ENCODE results near the gene FAM9C.
"Not testable (repeated sequence)": the region's sequence is repeated elsewhere in the genome, so short reads cannot be mapped to it uniquely, and the experiment has no call there.

FAM9C gene

GRCh38 chrX:13029887-13030771 is 14.3 kb downstream of the FAM9C start:
- DNase-seq, result no peak

DNA sequence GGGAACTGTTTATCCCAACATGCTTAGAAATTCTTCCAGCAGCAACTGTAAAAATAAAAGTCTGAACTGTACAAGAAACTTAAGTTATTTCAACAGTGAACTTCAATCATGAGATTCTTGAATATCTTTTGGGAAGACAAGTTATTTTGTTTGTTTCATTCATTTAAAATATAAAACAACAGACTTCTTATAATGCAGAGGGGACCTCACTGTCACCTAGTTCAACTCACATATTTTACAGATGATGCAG is 14.9 kb downstream of the FAM9C start:
- DNase-seq, result no peak

GRCh38 chrX:13028871-13029636 is 15.4 kb downstream of the FAM9C start:
- DNase-seq, result no peak

GRCh38 chrX:13026877-13027652 is 17.4 kb downstream of the FAM9C start:
- DNase-seq, result no peak

DNA sequence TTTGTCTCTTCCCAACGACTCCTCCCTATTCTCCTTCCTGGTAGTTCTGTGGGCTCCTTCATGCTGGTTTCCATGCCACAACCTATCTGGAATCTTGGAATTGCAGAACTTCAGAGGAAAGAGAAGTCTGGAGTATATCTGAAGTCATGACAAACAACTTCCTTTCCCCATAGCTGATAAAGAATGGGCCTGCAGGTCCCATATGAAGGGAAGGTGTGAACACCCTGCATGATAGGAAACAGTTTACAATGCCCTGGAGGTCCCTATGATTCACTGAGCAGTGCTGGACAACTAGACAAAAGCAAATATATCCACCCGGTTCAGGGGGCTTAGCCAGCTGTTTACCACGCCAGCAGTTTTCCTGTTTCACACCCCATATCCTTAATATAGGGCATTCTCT is 19.4 kb downstream of the FAM9C start:
- no peak for DNase-seq

DNA sequence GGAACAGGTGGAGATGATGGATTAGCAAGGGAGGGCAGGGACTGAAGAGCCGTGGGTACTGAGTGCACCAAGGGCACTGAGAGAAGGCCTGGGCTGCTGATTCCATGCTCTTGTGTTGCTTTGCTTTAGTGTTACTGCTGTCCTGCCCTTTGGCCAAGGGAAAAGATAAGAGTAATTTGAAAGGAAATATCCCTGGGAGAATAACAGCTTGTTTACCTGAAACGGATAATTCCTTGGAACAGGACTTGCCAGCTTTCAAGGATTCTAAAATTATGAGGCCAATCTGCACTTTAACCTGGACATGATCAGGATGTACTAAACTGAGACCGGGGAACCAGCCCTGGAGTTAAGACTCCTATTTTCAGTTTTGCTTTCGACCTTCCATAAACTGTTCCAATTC is 20.4 kb downstream of the FAM9C start:
- DNase-seq, result no peak

- DNase-seq, result no peak
Observed at GRCh38 chrX:13023567-13023966, 20.9 kb downstream of the FAM9C start.

DNA sequence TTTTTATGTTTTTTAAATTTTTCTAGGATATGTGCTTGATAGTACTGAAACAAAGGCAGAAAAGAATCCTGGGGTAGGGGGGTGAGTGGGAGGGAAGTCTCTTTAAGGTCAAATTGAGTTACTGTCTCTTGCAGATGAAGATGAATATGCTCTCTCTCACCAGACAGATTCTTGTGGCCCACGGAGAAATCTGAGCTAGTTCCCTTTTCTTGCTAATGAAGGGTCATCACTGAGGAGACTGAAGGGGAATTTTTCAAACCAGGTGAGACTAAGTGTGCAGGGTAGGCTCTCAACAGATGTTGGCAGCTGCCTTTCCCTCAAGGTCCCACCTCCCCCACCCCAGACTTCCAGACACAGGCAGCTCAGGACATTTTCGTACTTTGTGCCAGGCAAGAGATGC is 21.5 kb downstream of the FAM9C start:
- no peak for DNase-seq

GRCh38 chrX:13016731-13017130 is 27.7 kb downstream of the FAM9C start:
- DNase-seq, result not testable (repeated sequence)

- DNase-seq, result no peak
Observed at GRCh38 chrX:13015536-13016236, 28.7 kb downstream of the FAM9C start.

DNA sequence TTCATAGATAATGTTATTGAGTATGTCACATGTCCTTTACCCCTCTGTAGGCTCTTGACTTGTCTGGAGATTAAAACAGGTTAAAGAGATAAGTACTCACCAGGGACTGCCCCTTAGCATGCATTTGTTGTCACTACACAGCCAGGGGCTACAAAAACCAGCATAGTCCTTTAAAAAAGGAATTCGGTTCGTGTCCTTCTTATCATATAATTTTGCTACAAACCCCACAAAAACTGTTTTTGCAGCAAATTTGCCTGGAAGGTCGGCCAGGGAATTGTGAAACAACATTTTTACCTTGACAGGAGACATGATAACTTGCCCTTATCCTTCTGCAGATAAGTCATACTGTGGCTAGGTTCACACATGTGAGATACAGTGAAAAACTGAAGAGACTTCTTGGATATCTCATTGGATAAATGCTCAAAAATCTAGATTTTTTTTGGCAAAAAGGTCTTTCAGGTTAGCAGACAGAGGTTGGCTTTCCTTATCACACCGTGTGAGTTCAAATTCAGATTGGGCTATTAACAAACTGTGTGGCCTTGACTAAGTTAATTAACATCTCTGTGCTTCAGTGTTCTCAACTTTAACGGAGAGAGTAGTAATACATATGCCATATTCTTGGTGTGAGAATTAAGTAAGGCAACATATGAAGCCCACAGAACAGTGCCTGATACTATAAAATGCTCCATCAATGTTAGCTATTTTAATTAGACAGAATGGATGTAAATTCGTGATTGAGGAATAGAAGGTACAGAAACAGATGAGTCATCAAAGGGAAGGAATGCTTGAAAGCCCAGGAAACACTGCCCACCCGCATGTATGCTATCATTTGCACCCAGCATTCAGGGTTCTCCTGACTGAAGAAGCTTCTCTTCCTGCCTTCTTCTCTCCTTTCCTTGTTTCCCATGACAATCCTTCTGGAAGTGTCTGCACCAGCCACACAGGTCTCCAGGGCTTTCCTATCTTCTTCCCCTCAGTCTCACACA is 30.0 kb downstream of the FAM9C start:
- DNase-seq, result no peak

DNA sequence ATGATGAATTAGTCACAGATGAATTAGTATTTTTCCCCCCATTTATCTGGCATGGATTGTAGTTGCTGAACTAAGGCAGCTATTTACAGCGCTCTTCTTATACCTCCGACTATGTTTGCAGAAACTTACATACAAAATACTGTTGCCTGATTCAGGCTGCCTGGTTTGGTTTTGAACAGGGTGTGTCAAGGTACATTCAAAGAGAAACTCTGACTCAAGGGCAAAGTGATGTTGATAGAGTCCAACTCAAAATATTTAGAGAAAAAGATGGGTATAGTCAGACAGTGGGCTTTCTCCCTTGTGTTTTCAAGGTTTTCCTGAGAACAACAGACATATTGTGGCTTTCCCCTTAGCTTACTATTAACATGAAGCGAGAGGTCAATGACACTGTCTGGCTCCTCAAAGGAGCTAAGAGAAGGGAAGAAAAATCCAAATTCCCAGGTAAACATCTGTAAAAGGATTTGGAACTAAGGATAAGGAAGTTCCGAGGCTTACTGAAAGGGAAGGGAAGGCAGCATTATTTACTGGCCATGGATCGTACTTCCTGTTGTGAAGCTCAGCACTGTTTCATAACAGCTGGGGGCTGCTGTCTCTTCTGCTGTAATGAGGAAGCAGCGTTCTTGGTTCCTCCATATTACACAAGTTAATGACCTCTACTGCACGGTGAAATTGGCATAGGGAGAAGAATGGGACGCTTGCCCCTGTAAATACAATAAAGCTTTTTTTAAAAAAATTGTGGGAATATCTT is 30.9 kb downstream of the FAM9C start:
- no peak for DNase-seq

- DNase-seq, result no peak
Observed at GRCh38 chrX:13010546-13010945, 33.9 kb downstream of the FAM9C start.

GRCh38 chrX:13009844-13010243 is 34.6 kb downstream of the FAM9C start:
- no peak for DNase-seq

DNA sequence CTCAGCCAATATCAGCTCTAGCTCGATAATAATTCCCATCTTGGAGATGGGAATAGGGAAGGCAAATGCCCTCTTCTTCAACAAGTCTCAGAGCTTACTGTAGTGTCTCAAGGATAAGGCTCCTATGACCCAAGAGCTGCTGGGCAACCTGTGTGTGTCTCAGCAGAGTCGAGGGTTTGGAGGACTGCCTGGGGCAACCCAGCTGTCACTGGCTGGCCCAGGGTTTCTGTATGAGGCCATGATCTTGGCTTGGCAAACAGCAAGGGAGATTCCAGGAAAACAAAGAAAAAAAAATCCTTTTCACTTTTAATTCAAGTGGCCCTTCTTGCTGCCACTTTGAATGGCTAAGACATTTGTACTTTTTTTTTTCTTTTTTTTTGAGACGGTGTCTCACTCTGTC is 35.1 kb downstream of the FAM9C start:
- no peak for DNase-seq

DNA sequence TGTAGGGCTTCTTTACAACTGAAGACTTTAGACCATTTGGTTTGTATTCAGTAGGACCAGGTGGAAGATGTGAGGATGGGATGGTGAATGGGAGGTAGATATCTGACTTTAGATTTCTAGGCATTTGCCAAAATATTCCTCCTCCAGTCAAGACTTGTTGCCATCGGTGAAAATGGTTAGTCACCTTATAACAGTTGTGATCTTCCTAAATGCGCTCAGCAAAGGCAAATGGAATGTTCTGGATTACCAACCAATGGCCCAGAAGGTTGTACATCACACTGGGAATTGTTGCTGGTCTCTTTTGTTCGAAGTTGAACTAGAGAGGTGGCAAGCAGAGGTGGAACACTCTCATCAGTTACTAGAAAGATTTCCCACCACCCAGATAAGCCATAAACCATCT is 35.6 kb downstream of the FAM9C start:
- no peak for DNase-seq

- DNase-seq, result no peak
Observed at GRCh38 chrX:13008189-13008533, 36.3 kb downstream of the FAM9C start.

DNA sequence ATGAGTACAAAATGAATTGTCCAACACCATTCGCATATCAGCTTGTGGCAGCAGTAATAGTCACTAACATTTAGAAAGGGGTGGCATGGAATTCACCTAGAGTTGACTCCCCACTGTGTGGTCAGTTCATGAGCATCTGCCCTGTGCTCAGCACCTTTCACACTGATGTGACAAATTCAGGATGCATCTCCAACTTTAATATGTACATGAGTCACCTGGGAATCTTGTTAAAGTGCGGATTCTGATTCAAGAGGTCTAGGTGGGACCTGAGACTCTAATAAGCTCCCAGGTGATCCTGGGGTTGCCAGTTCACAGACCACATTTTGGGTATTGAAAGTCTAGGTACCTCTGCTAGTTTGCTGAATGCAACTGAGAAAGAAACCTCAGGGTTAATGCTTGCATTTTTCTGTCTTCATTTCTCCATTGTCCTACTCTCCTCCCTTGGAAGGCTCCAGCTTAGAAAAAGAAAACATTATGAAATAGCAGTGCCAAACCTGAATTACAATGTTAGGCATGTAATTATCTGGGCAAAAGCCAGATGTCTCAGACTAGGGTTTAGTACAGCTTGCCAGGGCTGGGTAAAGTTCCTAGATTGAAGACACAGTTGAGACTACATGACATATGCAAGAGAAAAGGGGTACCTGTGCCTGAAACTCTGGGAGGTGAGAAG is 36.8 kb downstream of the FAM9C start:
- no peak for DNase-seq

GRCh38 chrX:13005661-13006473 is 38.6 kb downstream of the FAM9C start:
- DNase-seq, result no peak
